ENCODE results near the gene SH3PXD2B. TPM values are rescaled to one million over a fixed set of nuclear protein-coding genes. Genes with fewer than 3 reads are reported as not detected.
"Not testable (repeated sequence)": the region's sequence is repeated elsewhere in the genome, so short reads cannot be mapped to it uniquely, and the experiment has no call there.

Gene SH3PXD2B
- total and polyA plus RNA-seq, 7 experiments from 2014 or later = 0.15 to 1.1 (median 0.28) TPM; not detected in 1

GRCh38 chr5:172339264-172340180 lies 114.8 kb downstream of the SH3PXD2B start:
- POLR2A ChIA-PET = no interaction called here
- no peaks in the 10 kb centered on the region for H3K4me1 ChIP-seq (ENCODE audit: control insufficient read depth in 2 of 2, insufficient read depth in 2 of 2, low read length in 2 of 2)
- ATAC-seq = no peak
- peaks cover 0 to 3% (median 0%) of the 10 kb centered on the region in 5 donors for H3K36me3 Mint-ChIP-seq
- H3K27me3 Mint-ChIP-seq = peaks cover 0 to 9% (median 0%) of the 10 kb centered on the region in 5 donors
- H3K4me3 ChIP-seq (ENCODE audit: low read length) = no peak overlapping the region
- no peak for DNase-seq
- no peaks in the 10 kb centered on the region for H3K9me3 ChIP-seq (ENCODE audit: control insufficient read depth in 2 of 3, low read length in 3 of 3)
- no peaks in the 10 kb centered on the region for H3K36me3 ChIP-seq (ENCODE audit: control insufficient read depth in 2 of 3, insufficient read depth in 3 of 3, low read length in 3 of 3)
- no peaks in the 10 kb centered on the region for H3K9me3 Mint-ChIP-seq
- no peaks in the 10 kb centered on the region for H3K27me3 ChIP-seq (ENCODE audit: control insufficient read depth in 2 of 2, insufficient read depth in 2 of 2, low read length in 2 of 2)
- H3K27ac ChIP-seq (ENCODE audit: low read depth, low read length) = no peak overlapping the region
- H3K27ac Mint-ChIP-seq = no peak overlapping the region
- H3K4me3 Mint-ChIP-seq = no peak overlapping the region
- H3K4me1 Mint-ChIP-seq = peaks cover 0 to under 1% (median 0%) of the 10 kb centered on the region in 7 donors
- CTCF ChIA-PET = interaction anchor here (0.6 kb wide), 1 partner anchor 87 kb away, joined by 3 read pairs; no protein-coding TSS in a partner anchor
- intact Hi-C loops (cut with micrococcal nuclease) = no loop called here

DNA sequence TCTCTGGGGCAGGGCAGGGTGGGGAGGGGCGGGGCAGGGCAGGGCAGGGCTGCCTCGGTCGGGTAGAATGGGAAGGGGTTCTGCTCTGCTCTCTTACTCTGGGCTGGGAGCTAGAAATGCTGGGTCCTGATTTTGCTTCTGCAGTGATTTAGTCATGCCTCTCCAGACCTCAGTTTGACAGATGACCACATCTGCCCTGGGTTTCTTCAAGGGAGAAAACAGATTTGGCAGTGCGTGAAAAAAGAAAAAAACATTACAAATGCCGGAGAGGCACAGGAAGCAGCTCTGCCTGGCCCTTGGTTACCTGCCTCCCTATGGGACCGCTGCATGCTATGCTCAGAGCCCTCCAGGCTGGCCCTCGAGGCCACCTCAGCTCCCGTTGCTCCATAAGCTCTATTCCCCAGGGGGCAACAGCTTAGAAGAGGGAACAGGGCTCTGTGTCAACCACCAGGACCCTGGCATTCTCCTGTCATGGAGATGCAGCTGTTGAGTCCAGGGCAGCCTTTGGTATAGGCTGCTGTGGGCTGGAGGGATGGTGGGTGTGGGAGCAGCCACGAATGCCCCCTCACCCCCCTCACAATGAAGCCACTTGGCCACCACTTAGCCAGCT lies 117.5 kb downstream of the SH3PXD2B start:
- no peaks in the 10 kb centered on the region for H3K36me3 Mint-ChIP-seq
- no peak overlapping the region for H3K27ac Mint-ChIP-seq
- H3K9me3 ChIP-seq (ENCODE audit: control insufficient read depth in 2 of 3, low read length in 3 of 3) = no peaks in the 10 kb centered on the region
- H3K27me3 ChIP-seq (ENCODE audit: control insufficient read depth in 2 of 2, insufficient read depth in 2 of 2, low read length in 2 of 2) = no peaks in the 10 kb centered on the region
- intact Hi-C loops (cut with micrococcal nuclease) = no loop called here
- no peak overlapping the region for H3K4me3 ChIP-seq (ENCODE audit: low read length)
- POLR2A ChIA-PET = no interaction called here
- CTCF ChIA-PET = no interaction called here
- H3K4me1 Mint-ChIP-seq = no peaks in the 10 kb centered on the region
- H3K4me1 ChIP-seq (ENCODE audit: control insufficient read depth in 2 of 2, insufficient read depth in 2 of 2, low read length in 2 of 2) = no peaks in the 10 kb centered on the region
- peaks cover 0 to 9% (median 0%) of the 10 kb centered on the region in 5 donors for H3K27me3 Mint-ChIP-seq
- DNase-seq (no peak), ATAC-seq (no peak)
- no peaks in the 10 kb centered on the region for H3K36me3 ChIP-seq (ENCODE audit: control insufficient read depth in 2 of 3, insufficient read depth in 3 of 3, low read length in 3 of 3)
- no peaks in the 10 kb centered on the region for H3K9me3 Mint-ChIP-seq
- no peak overlapping the region for H3K27ac ChIP-seq (ENCODE audit: low read depth, low read length)
- no peak overlapping the region for H3K4me3 Mint-ChIP-seq

GRCh38 chr5:172336264-172336663 lies 118.1 kb downstream of the SH3PXD2B start:
- H3K9me3 Mint-ChIP-seq = no peaks in the 10 kb centered on the region
- no peak overlapping the region for H3K4me3 Mint-ChIP-seq
- ChIA-PET CTCF (no interaction called here), POLR2A (no interaction called here)
- no peak for DNase-seq
- Histone ChIP-seq H3K4me3 (ENCODE audit: low read length) (no peak overlapping the region), H3K27me3 (ENCODE audit: control insufficient read depth in 2 of 2, insufficient read depth in 2 of 2, low read length in 2 of 2) (no peaks in the 10 kb centered on the region), H3K9me3 (ENCODE audit: control insufficient read depth in 2 of 3, low read length in 3 of 3) (no peaks in the 10 kb centered on the region), H3K4me1 (ENCODE audit: control insufficient read depth in 2 of 2, insufficient read depth in 2 of 2, low read length in 2 of 2) (no peaks in the 10 kb centered on the region), H3K27ac (ENCODE audit: low read depth, low read length) (no peak overlapping the region), H3K36me3 (ENCODE audit: control insufficient read depth in 2 of 3, insufficient read depth in 3 of 3, low read length in 3 of 3) (no peaks in the 10 kb centered on the region)
- no peak for ATAC-seq
- H3K27ac Mint-ChIP-seq = no peak overlapping the region
- intact Hi-C loops (cut with micrococcal nuclease) = no loop called here
- H3K4me1 Mint-ChIP-seq = no peaks in the 10 kb centered on the region
- no peaks in the 10 kb centered on the region for H3K36me3 Mint-ChIP-seq
- H3K27me3 Mint-ChIP-seq = peaks cover 0 to 9% (median 0%) of the 10 kb centered on the region in 5 donors

GRCh38 chr5:172335721-172336120 lies 118.6 kb downstream of the SH3PXD2B start:
- DNase-seq (no peak), ATAC-seq (no peak)
- no peak overlapping the region for H3K4me3 ChIP-seq (ENCODE audit: low read length)
- no peak overlapping the region for H3K4me3 Mint-ChIP-seq
- intact Hi-C loops (cut with micrococcal nuclease) = no loop called here
- H3K4me1 Mint-ChIP-seq = no peaks in the 10 kb centered on the region
- H3K27ac ChIP-seq (ENCODE audit: low read depth, low read length) = no peak overlapping the region
- no peaks in the 10 kb centered on the region for H3K9me3 ChIP-seq (ENCODE audit: control insufficient read depth in 2 of 3, low read length in 3 of 3)
- H3K27me3 ChIP-seq (ENCODE audit: control insufficient read depth in 2 of 2, insufficient read depth in 2 of 2, low read length in 2 of 2) = no peaks in the 10 kb centered on the region
- POLR2A ChIA-PET = no interaction called here
- H3K4me1 ChIP-seq (ENCODE audit: control insufficient read depth in 2 of 2, insufficient read depth in 2 of 2, low read length in 2 of 2) = no peaks in the 10 kb centered on the region
- CTCF ChIA-PET = no interaction called here
- H3K9me3 Mint-ChIP-seq = no peaks in the 10 kb centered on the region
- no peaks in the 10 kb centered on the region for H3K36me3 Mint-ChIP-seq
- no peak overlapping the region for H3K27ac Mint-ChIP-seq
- H3K36me3 ChIP-seq (ENCODE audit: control insufficient read depth in 2 of 3, insufficient read depth in 3 of 3, low read length in 3 of 3) = no peaks in the 10 kb centered on the region
- H3K27me3 Mint-ChIP-seq = peaks cover 0 to 9% (median 0%) of the 10 kb centered on the region in 5 donors

GRCh38 chr5:172334641-172335040 lies 119.7 kb downstream of the SH3PXD2B start:
- ChIA-PET POLR2A (no interaction called here), CTCF (no interaction called here)
- H3K4me3 Mint-ChIP-seq = no peak overlapping the region
- Histone ChIP-seq H3K27ac (ENCODE audit: low read depth, low read length) (no peak overlapping the region), H3K4me3 (ENCODE audit: low read length) (no peak overlapping the region), H3K4me1 (ENCODE audit: control insufficient read depth in 2 of 2, insufficient read depth in 2 of 2, low read length in 2 of 2) (no peaks in the 10 kb centered on the region), H3K27me3 (ENCODE audit: control insufficient read depth in 2 of 2, insufficient read depth in 2 of 2, low read length in 2 of 2) (no peaks in the 10 kb centered on the region), H3K9me3 (ENCODE audit: control insufficient read depth in 2 of 3, low read length in 3 of 3) (no peaks in the 10 kb centered on the region), H3K36me3 (ENCODE audit: control insufficient read depth in 2 of 3, insufficient read depth in 3 of 3, low read length in 3 of 3) (no peaks in the 10 kb centered on the region)
- intact Hi-C loops (cut with micrococcal nuclease) = no loop called here
- H3K27me3 Mint-ChIP-seq = peaks cover 0 to 2% (median 0%) of the 10 kb centered on the region in 5 donors
- H3K9me3 Mint-ChIP-seq = no peaks in the 10 kb centered on the region
- no peaks in the 10 kb centered on the region for H3K4me1 Mint-ChIP-seq
- no peaks in the 10 kb centered on the region for H3K36me3 Mint-ChIP-seq
- no peak for ATAC-seq
- H3K27ac Mint-ChIP-seq = no peak overlapping the region
- no peak for DNase-seq

- H3K4me1 Mint-ChIP-seq = no peaks in the 10 kb centered on the region
- no peak overlapping the region for H3K4me3 Mint-ChIP-seq
- no peak overlapping the region for H3K27ac Mint-ChIP-seq
- ATAC-seq (no peak), DNase-seq (no peak)
- POLR2A ChIA-PET = no interaction called here
- Histone ChIP-seq H3K4me3 (ENCODE audit: low read length) (no peak overlapping the region), H3K27ac (ENCODE audit: low read depth, low read length) (no peak overlapping the region), H3K36me3 (ENCODE audit: control insufficient read depth in 2 of 3, insufficient read depth in 3 of 3, low read length in 3 of 3) (no peaks in the 10 kb centered on the region), H3K9me3 (ENCODE audit: control insufficient read depth in 2 of 3, low read length in 3 of 3) (no peaks in the 10 kb centered on the region), H3K4me1 (ENCODE audit: control insufficient read depth in 2 of 2, insufficient read depth in 2 of 2, low read length in 2 of 2) (no peaks in the 10 kb centered on the region), H3K27me3 (ENCODE audit: control insufficient read depth in 2 of 2, insufficient read depth in 2 of 2, low read length in 2 of 2) (no peaks in the 10 kb centered on the region)
- intact Hi-C loops (cut with micrococcal nuclease) = no loop called here
- no peaks in the 10 kb centered on the region for H3K27me3 Mint-ChIP-seq
- CTCF ChIA-PET = no interaction called here
- H3K9me3 Mint-ChIP-seq = no peaks in the 10 kb centered on the region
- H3K36me3 Mint-ChIP-seq = no peaks in the 10 kb centered on the region
Measured at GRCh38 chr5:172334196-172334595, 120.1 kb downstream of the SH3PXD2B start.

- H3K4me3 Mint-ChIP-seq; H3K27ac Mint-ChIP-seq; intact Hi-C loops (cut with micrococcal nuclease); H3K4me1 ChIP-seq (ENCODE audit: control insufficient read depth in 2 of 2, insufficient read depth in 2 of 2, low read length in 2 of 2); CTCF ChIA-PET; H3K36me3 Mint-ChIP-seq; ATAC-seq; H3K27me3 ChIP-seq (ENCODE audit: control insufficient read depth in 2 of 2, insufficient read depth in 2 of 2, low read length in 2 of 2); POLR2A ChIA-PET; DNase-seq; H3K4me1 Mint-ChIP-seq; H3K27ac ChIP-seq (ENCODE audit: low read depth, low read length); H3K36me3 ChIP-seq (ENCODE audit: control insufficient read depth in 2 of 3, insufficient read depth in 3 of 3, low read length in 3 of 3); H3K9me3 ChIP-seq (ENCODE audit: control insufficient read depth in 2 of 3, low read length in 3 of 3); H3K27me3 Mint-ChIP-seq; H3K9me3 Mint-ChIP-seq; H3K4me3 ChIP-seq (ENCODE audit: low read length): not testable (repeated sequence)
Measured at GRCh38 chr5:172326901-172327300, 127.4 kb downstream of the SH3PXD2B start.
